Type B pancreatic cell (in vitro differentiated cells): ENCODE measurements around the gene VWA7. TPM values are rescaled to one million over a fixed set of nuclear protein-coding genes. Genes with fewer than 3 reads are reported as not detected.

ENCODE experiments used
- DNase-seq: peaks from one replicate; pipeline ENCODE4 v3.0.0; 2021; ENCODE audit warnings: mixed read lengths; ENCODE audit not compliant: unreplicated experiment; ENCODE audit errors: extremely low spot score
- H3K27ac Mint-ChIP-seq: 2 replicates; pipeline ENCODE4 v1.8.0; 2021; ENCODE audit warnings: mild to moderate bottlenecking, mixed read lengths
- H3K27me3 Mint-ChIP-seq: 2 replicates; pipeline ENCODE4 v1.8.0; 2021; ENCODE audit warnings: mixed read lengths
- H3K36me3 Mint-ChIP-seq: 2 replicates; pipeline ENCODE4 v1.8.0; 2021; ENCODE audit warnings: mixed read lengths
- H3K4me1 Mint-ChIP-seq: one replicate; pipeline ENCODE4 v1.8.0; 2021; ENCODE audit warnings: mixed read lengths; ENCODE audit not compliant: unreplicated experiment
- H3K4me3 Mint-ChIP-seq: 2 replicates; pipeline ENCODE4 v1.8.0; 2021; ENCODE audit warnings: mild to moderate bottlenecking, mixed read lengths
- H3K9me3 Mint-ChIP-seq: 2 replicates; pipeline ENCODE4 v1.8.0; 2021; ENCODE audit warnings: mixed read lengths
- CTCF ChIP-seq: fragments of 200-600 bp; sonication (generic); conservative IDR thresholded peaks from 2 replicates; pipeline ENCODE4 v1.5.0; 2021; ENCODE audit warnings: antibody characterized with exemption, mild to moderate bottlenecking
- total RNA-seq: library from RNA; stranded (reverse); gene quantifications from 2 replicates; pipeline ENCODE4 v1.2.1, GENCODE V29; 2021; ENCODE audit warnings: low replicate concordance

VWA7 gene
- total RNA-seq, 1 donor from 2014 or later = 6.4 TPM

GRCh38 chr6:31778999-31779885 is 2.1 kb upstream of the VWA7 start:
- Mint-ChIP-seq H3K9me3 (no peaks in the 10 kb centered on the region), H3K27me3 (no peaks in the 10 kb centered on the region), H3K4me3 (no peak overlapping the region), H3K36me3 (peaks cover 4% of the 10 kb centered on the region), H3K27ac (no peak overlapping the region), H3K4me1 (peaks cover 11% of the 10 kb centered on the region)
- no peak for DNase-seq
- no peak for TF ChIP-seq CTCF

- H3K9me3 Mint-ChIP-seq = no peaks in the 10 kb centered on the region
- no peak for DNase-seq
- H3K36me3 Mint-ChIP-seq = peaks cover 4% of the 10 kb centered on the region
- H3K27ac Mint-ChIP-seq = peak overlapping the region; percentile 56
- no peak for TF ChIP-seq CTCF
- H3K4me3 Mint-ChIP-seq = no peak overlapping the region
- H3K4me1 Mint-ChIP-seq = peaks cover 11% of the 10 kb centered on the region
- H3K27me3 Mint-ChIP-seq = no peaks in the 10 kb centered on the region
Measured at GRCh38 chr6:31778193-31778592, 1.1 kb upstream of the VWA7 start.

- no peak for DNase-seq
- no peak for TF ChIP-seq CTCF
- peak overlapping the region; percentile 56 for H3K27ac Mint-ChIP-seq
Measured at GRCh38 chr6:31777667-31778050, 531 bp upstream of the VWA7 start.

GRCh38 chr6:31776485-31776988 is 591 bp downstream of the VWA7 start:
- Mint-ChIP-seq H3K27me3 (no peaks in the 10 kb centered on the region), H3K4me1 (peaks cover 11% of the 10 kb centered on the region), H3K36me3 (no peaks in the 10 kb centered on the region), H3K9me3 (no peaks in the 10 kb centered on the region), H3K27ac (peak overlapping the region; percentile 53), H3K4me3 (peak overlapping the region; percentile 36)
- no peak for TF ChIP-seq CTCF
- DNase-seq = no peak

More at GRCh38 chr6:31777667-31778050, 531 bp upstream of the VWA7 start:
- Mint-ChIP-seq H3K36me3 (peaks cover under 1% of the 10 kb centered on the region), H3K4me3 (no peak overlapping the region), H3K27me3 (no peaks in the 10 kb centered on the region), H3K4me1 (peaks cover 11% of the 10 kb centered on the region), H3K9me3 (no peaks in the 10 kb centered on the region)

- no peaks in the 10 kb centered on the region for H3K9me3 Mint-ChIP-seq
- H3K27me3 Mint-ChIP-seq = no peaks in the 10 kb centered on the region
- H3K4me3 Mint-ChIP-seq = peak overlapping the region; percentile 36
- no peak for TF ChIP-seq CTCF
- H3K27ac Mint-ChIP-seq = peak overlapping the region; percentile 64
- peaks cover 11% of the 10 kb centered on the region for H3K4me1 Mint-ChIP-seq
- DNase-seq = no peak
- no peaks in the 10 kb centered on the region for H3K36me3 Mint-ChIP-seq
Measured at GRCh38 chr6:31775633-31776484, 1.3 kb downstream of the VWA7 start.
